Smooth muscle cell (in vitro differentiated cells): ENCODE results near the gene MAFG. TPM values are rescaled to one million over a fixed set of nuclear protein-coding genes. Genes with fewer than 3 reads are reported as not detected.
A peak's percentile ranks its signal among the peaks of the same experiment; 100 is the strongest.

Experiments used
- DNase-seq: peaks from one replicate; lab custom pipeline; 2025; ENCODE audit not compliant: unreplicated experiment; lab: John Stamatoyannopoulos, UW
- H2AFZ ChIP-seq: fragments of 200-600 bp; sonication (generic); 2 replicates; pipeline ENCODE4 v1.6.0; 2016; ENCODE audit warnings: antibody characterized with exemption, low read depth, mild to moderate bottlenecking
- H3F3A ChIP-seq: fragments of 200-600 bp; sonication (generic); 2 replicates; pipeline ENCODE4 v1.6.0; 2017; ENCODE audit warnings: antibody characterized with exemption, low read depth
- H3K27ac ChIP-seq: fragments of 200-600 bp; sonication (generic); 2 replicates; pipeline ENCODE4 v1.5.1; 2016; ENCODE audit warnings: low read depth, mild to moderate bottlenecking
- H3K27me3 ChIP-seq: fragments of 200-600 bp; sonication (generic); 2 replicates; pipeline ENCODE4 v1.6.1; 2016; ENCODE audit warnings: low read depth, mild to moderate bottlenecking
- H3K36me3 ChIP-seq: fragments of 200-600 bp; sonication (generic); 2 replicates; pipeline ENCODE4 v1.5.1; 2016; ENCODE audit warnings: low read depth
- H3K4me1 ChIP-seq: fragments of 200-600 bp; sonication (generic); 2 replicates; pipeline ENCODE4 v1.5.1; 2016; ENCODE audit warnings: low read depth
- H3K4me2 ChIP-seq: fragments of 200-600 bp; sonication (generic); 2 replicates; pipeline ENCODE4 v1.6.0; 2016; ENCODE audit warnings: mild to moderate bottlenecking
- H3K4me3 ChIP-seq: fragments of 200-600 bp; sonication (generic); 2 replicates; pipeline ENCODE4 v1.5.1; 2016; ENCODE audit warnings: mild to moderate bottlenecking
- H3K79me2 ChIP-seq: fragments of 200-600 bp; sonication (generic); 2 replicates; pipeline ENCODE4 v1.6.0; 2016; ENCODE audit warnings: low read depth, mild to moderate bottlenecking
- H3K9ac ChIP-seq: fragments of 200-600 bp; sonication (generic); 2 replicates; pipeline ENCODE4 v1.6.0; 2016; ENCODE audit warnings: low read depth
- H3K9me3 ChIP-seq: fragments of 200-600 bp; sonication (generic); replicated peaks from 2 replicates; pipeline ENCODE4 v1.5.1; 2016; ENCODE audit warnings: low read depth
- H4K20me1 ChIP-seq: fragments of 200-600 bp; sonication (generic); 2 replicates; pipeline ENCODE4 v1.6.0; 2016; ENCODE audit warnings: low read depth
- CTCF ChIP-seq: fragments of 200-600 bp; sonication (generic); IDR thresholded peaks from 2 replicates; pipeline ENCODE4 v1.5.1; 2017; ENCODE audit warnings: borderline replicate concordance, mild to moderate bottlenecking, antibody characterized with exemption; ENCODE audit not compliant: insufficient read depth, poor library complexity, severe bottlenecking
- WGBS: methylation state at CpG from one replicate; pipeline ENCODE4 v1.1.7; 2016; ENCODE audit warnings: low lambda C conversion rate; 5-methylcytosine and 5-hydroxymethylcytosine counted together
- polyA plus RNA-seq: library from polyadenylated mRNA; unstranded; fragments of >200 nt; fragmentation: Nextera tagmentation; extraction: Ambion mirVana; gene quantifications from 2 replicates; pipeline ENCODE4 v1.2.1, GENCODE V29; 2016
- total RNA-seq: library from RNA; depleted of rRNA; stranded (reverse); fragments of >200 nt; gene quantifications from 2 replicates; pipeline ENCODE4 v1.2.3, GENCODE V29; 2014

Gene MAFG
- total and polyA plus RNA-seq, 2 experiments from 2014 or later, result 15.3 to 30.3 TPM

GRCh38 chr17:81912441-81913309, 14.9 kb downstream of the MAFG start:
- H3K9ac ChIP-seq, result no peak overlapping the region
- H3K27ac ChIP-seq, result no peak overlapping the region
- no peak overlapping the region for H3K4me2 ChIP-seq
- TF ChIP-seq CTCF, result no peak
- no peaks in the 10 kb centered on the region for H3K36me3 ChIP-seq
- H3F3A ChIP-seq, result peaks cover 9% of the 10 kb centered on the region
- H3K79me2 ChIP-seq, result peaks cover 25% of the 10 kb centered on the region
- H4K20me1 ChIP-seq, result peaks cover 59% of the 10 kb centered on the region
- no peak for DNase-seq
- no peak overlapping the region for H3K4me3 ChIP-seq
- H3K4me1 ChIP-seq, result peaks cover 7% of the 10 kb centered on the region
- no peaks in the 10 kb centered on the region for H3K27me3 ChIP-seq
- H2AFZ ChIP-seq, result no peak overlapping the region
- WGBS, result 88% methylated on average over 32 of the region's 32 CpGs
- H3K9me3 ChIP-seq, result no peaks in the 10 kb centered on the region

GRCh38 chr17:81911969-81912368, 15.6 kb downstream of the MAFG start:
- Histone ChIP-seq H3K4me3 (peak overlapping the region; percentile 33), H4K20me1 (peaks cover 55% of the 10 kb centered on the region), H3F3A (peaks cover 9% of the 10 kb centered on the region), H3K9me3 (no peaks in the 10 kb centered on the region), H3K27me3 (no peaks in the 10 kb centered on the region), H3K9ac (no peak overlapping the region), H3K36me3 (no peaks in the 10 kb centered on the region), H3K27ac (no peak overlapping the region), H3K4me1 (peaks cover 4% of the 10 kb centered on the region), H3K4me2 (peak overlapping the region; percentile 79), H2AFZ (no peak overlapping the region), H3K79me2 (peaks cover 17% of the 10 kb centered on the region)
- TF ChIP-seq CTCF, result no peak
- no peak for DNase-seq
- WGBS, result 94% methylated on average over 19 of the region's 19 CpGs

DNA sequence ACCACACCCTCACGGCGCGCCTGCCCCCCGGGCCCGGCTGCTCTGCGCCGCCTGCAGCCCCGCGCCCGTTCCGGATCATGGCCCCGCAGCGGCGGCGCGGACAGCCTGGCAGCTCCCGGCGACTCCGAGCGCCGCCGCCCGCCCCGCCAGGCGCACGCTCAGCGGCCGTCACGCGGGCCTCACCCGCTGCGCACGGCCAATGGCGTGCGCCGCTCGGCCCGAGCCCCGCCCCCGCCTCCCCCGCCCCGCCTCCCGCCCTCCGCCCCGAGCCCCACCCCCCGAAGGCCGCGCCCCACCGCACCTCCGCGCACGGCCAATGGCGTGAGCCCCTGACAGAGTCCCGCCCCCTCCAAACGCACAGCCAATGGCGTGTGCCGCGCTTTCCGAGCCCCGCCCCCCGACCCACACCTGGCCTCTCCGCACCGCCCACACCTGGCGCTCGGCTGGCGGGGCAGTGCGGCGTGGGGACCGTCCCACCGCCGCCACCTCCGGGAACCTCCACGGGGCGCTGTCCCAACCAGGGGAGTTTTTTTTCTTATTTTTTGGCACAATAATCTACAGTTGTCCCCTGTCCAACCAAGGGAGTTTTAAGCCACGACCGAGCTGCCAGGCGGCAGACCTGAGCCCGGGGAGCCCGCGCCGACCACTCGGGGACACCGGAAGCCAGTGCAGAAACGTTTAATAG, 16.1 kb downstream of the MAFG start, which contains the start of gene PCYT2:
Gene PCYT2, minus strand, starts transcription at position 123 of the 685 bp plus-strand sequence. Its CDS starts 44 bp downstream, at position 79.
- Histone ChIP-seq H3K9ac (peak within 1 kb of the TSS; percentile 62), H3K79me2 (peaks cover 16% of the 10 kb centered on the region), H4K20me1 (peaks cover 50% of the 10 kb centered on the region), H3K27ac (no peak within 1 kb of the TSS), H2AFZ (no peak within 1 kb of the TSS), H3K4me2 (peak within 1 kb of the TSS; percentile 99), H3K36me3 (no peaks in the 10 kb centered on the region), H3K9me3 (no peaks in the 10 kb centered on the region), H3K27me3 (no peaks in the 10 kb centered on the region), H3F3A (peaks cover 9% of the 10 kb centered on the region), H3K4me3 (peak within 1 kb of the TSS; percentile 81), H3K4me1 (peaks cover 4% of the 10 kb centered on the region)
- 16% methylated on average over 32 of the region's 84 CpGs for WGBS
- DNase-seq, result peak; percentile 70
- peak; percentile 4 for TF ChIP-seq CTCF
